A673 (cell line): Measurements from ENCODE around the gene AKAP6. TPM values are rescaled to one million over a fixed set of nuclear protein-coding genes. Genes with fewer than 3 reads are reported as not detected.

Source experiments
- BruUV-seq: library from RNA; stranded (reverse); fragments of 400-500 nt; replicated peaks from 2 replicates; lab custom pipeline; 2021; lab: Mats Ljungman, UMichigan
- CTCF ChIA-PET: fragments of 300-600 bp; sonication (Branson Sonifier 250); formaldehyde crosslinking; loops from one replicate; lab custom pipeline; 2022; ENCODE audit warnings: antibody characterized with exemption; lab: Charles Lee
- POLR2A ChIA-PET: fragments of 300-600 bp; sonication (Branson Sonifier 250); formaldehyde crosslinking; loops from one replicate; lab custom pipeline; 2022; ENCODE audit warnings: antibody characterized with exemption; ENCODE audit not compliant: low non-redundant PET; lab: Charles Lee
- DNase-seq: peaks from one replicate; pipeline ENCODE4 v3.0.0-alpha.2; 2015; ENCODE audit warnings: low spot score
- H3K27ac ChIP-seq: fragments of 200-600 bp; sonication (generic); 2 replicates; pipeline ENCODE4 v1.5.1; 2016; ENCODE audit warnings: mixed run types, low read depth, mild to moderate bottlenecking, mixed read lengths, antibody characterized with exemption, low read length; ENCODE audit not compliant: poor library complexity, severe bottlenecking
- H3K27me3 ChIP-seq: fragments of 200-600 bp; sonication (generic); replicated peaks from 2 replicates; pipeline ENCODE4 v1.6.1; 2017; ENCODE audit warnings: mixed run types, low read depth, mild to moderate bottlenecking, mixed read lengths, antibody characterized with exemption, low read length; ENCODE audit not compliant: insufficient read depth, poor library complexity
- H3K36me3 ChIP-seq: fragments of 200-600 bp; sonication (generic); 2 replicates; pipeline ENCODE4 v1.6.1; 2016; ENCODE audit warnings: mixed run types, mild to moderate bottlenecking, mixed read lengths, antibody characterized with exemption, low read length; ENCODE audit not compliant: insufficient read depth, poor library complexity, severe bottlenecking
- H3K4me1 ChIP-seq: fragments of 200-600 bp; sonication (generic); 2 replicates; pipeline ENCODE4 v1.6.1; 2017; ENCODE audit warnings: mixed run types, mild to moderate bottlenecking, mixed read lengths, antibody characterized with exemption, low read length; ENCODE audit not compliant: insufficient read depth, poor library complexity, severe bottlenecking
- H3K4me3 ChIP-seq: fragments of 200-600 bp; sonication (generic); 2 replicates; pipeline ENCODE4 v1.5.1; 2016; ENCODE audit warnings: low read depth, mixed run types, mild to moderate bottlenecking, mixed read lengths, low read length; ENCODE audit not compliant: poor library complexity, severe bottlenecking
- H3K9me3 ChIP-seq: fragments of 200-600 bp; sonication (generic); 2 replicates; pipeline ENCODE4 v1.6.1; 2016; ENCODE audit warnings: mixed run types, low read depth, mild to moderate bottlenecking, mixed read lengths, antibody characterized with exemption, low read length; ENCODE audit not compliant: poor library complexity, severe bottlenecking
- EZH2 ChIP-seq: fragments of 200-600 bp; sonication (generic); IDR thresholded peaks from 2 replicates; pipeline ENCODE4 v1.6.1; 2017; ENCODE audit warnings: borderline replicate concordance, low read depth, mild to moderate bottlenecking, mixed read lengths, antibody characterized with exemption, low read length; ENCODE audit not compliant: poor library complexity, severe bottlenecking
- intact Hi-C: fragments of 100-400 bp; cut with micrococcal nuclease; formaldehyde crosslinking; loops from one replicate; pipeline ENCODE4 v1.10.0; 2022; ENCODE audit not compliant: unreplicated experiment
- total RNA-seq: library from RNA; stranded (reverse); gene quantifications from 2 replicates; pipeline ENCODE4 v1.2.3, GENCODE V29; 2021
- TF ChIP-seq, protein P1 (sequence below): fragments of 300-800, 200-600 bp; sonication (generic); conservative IDR thresholded peaks from 2 replicates; pipeline ENCODE4 v1.5.1; 2017; ENCODE audit warnings: low read depth, mild to moderate bottlenecking, antibody characterized with exemption, low read length, moderate library complexity, mixed read lengths

Gene AKAP6
- total RNA-seq, 1 experiment from 2014 or later: 0.73 TPM

DNA sequence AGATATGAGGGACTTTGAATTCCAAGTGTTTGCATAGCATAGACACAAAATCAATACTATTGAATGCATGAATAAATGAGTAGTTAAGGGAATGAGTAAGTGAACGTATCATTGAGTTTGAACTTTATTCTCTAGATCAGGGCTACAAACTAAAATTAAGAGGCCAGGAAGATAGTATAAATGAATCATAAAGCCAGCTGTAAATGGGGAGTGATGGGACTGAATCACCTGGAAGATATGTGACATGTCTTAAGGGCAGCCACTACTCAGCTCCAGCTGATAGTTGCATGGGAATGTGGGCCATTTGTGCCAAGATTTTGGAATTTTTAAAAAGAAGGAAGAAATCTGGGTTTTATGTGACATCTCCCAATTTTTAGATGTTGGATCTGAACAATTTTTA, 229.9 kb downstream of the AKAP6 start:
- Histone ChIP-seq H3K36me3 (no peaks in the 10 kb centered on the region), H3K27me3 (no peaks in the 10 kb centered on the region), H3K9me3 (no peaks in the 10 kb centered on the region), H3K27ac (no peak overlapping the region), H3K4me3 (no peak overlapping the region), H3K4me1 (peaks cover 3% of the 10 kb centered on the region)
- no TSS peak for BruUV-seq
- no peak for DNase-seq
- TF ChIP-seq EZH2: no peak
- TF ChIP-seq, protein P1, sequence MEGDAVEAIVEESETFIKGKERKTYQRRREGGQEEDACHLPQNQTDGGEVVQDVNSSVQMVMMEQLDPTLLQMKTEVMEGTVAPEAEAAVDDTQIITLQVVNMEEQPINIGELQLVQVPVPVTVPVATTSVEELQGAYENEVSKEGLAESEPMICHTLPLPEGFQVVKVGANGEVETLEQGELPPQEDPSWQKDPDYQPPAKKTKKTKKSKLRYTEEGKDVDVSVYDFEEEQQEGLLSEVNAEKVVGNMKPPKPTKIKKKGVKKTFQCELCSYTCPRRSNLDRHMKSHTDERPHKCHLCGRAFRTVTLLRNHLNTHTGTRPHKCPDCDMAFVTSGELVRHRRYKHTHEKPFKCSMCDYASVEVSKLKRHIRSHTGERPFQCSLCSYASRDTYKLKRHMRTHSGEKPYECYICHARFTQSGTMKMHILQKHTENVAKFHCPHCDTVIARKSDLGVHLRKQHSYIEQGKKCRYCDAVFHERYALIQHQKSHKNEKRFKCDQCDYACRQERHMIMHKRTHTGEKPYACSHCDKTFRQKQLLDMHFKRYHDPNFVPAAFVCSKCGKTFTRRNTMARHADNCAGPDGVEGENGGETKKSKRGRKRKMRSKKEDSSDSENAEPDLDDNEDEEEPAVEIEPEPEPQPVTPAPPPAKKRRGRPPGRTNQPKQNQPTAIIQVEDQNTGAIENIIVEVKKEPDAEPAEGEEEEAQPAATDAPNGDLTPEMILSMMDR: no peak
- POLR2A ChIA-PET: no interaction called here
- intact Hi-C loops: no loop called here
- CTCF ChIA-PET: interaction anchor here (1.9 kb wide), 1 partner anchor 304 kb away, joined by 14 read pairs; no protein-coding TSS in a partner anchor

DNA sequence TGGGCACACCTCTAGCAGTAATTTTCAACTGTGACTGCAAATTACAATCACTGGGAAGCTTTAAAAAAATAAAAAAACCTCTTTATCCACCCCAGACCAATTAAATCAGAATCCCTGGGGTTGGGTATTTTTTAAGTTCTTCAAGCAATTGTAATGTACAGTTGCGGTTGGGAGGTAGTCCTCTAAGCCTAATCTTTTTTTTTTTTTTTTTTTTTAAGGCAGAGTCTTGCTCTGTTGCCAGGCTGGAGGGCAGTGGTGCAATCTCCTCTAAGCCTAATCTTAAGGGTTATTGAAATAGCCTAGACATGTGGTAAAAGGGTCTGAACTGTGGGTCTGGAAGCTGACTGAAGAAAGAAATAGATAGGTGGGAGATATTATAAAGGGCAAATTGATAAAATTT, 230.5 kb downstream of the AKAP6 start:
- Histone ChIP-seq H3K27ac (no peak overlapping the region), H3K4me3 (no peak overlapping the region), H3K36me3 (no peaks in the 10 kb centered on the region), H3K27me3 (no peaks in the 10 kb centered on the region), H3K4me1 (peaks cover 8% of the 10 kb centered on the region), H3K9me3 (no peaks in the 10 kb centered on the region)
- TF ChIP-seq, protein P1: no peak
- no peak for TF ChIP-seq EZH2
- ChIA-PET CTCF (interaction anchor here (0.6 to 1.9 kb wide), 5 partner anchors 46 to 1049 kb away, joined by 4 to 14 read pairs (median 5); no protein-coding TSS in a partner anchor), POLR2A (no interaction called here)
- no TSS peak for BruUV-seq
- intact Hi-C loops: no loop called here
- peak; percentile 10 for DNase-seq

DNA sequence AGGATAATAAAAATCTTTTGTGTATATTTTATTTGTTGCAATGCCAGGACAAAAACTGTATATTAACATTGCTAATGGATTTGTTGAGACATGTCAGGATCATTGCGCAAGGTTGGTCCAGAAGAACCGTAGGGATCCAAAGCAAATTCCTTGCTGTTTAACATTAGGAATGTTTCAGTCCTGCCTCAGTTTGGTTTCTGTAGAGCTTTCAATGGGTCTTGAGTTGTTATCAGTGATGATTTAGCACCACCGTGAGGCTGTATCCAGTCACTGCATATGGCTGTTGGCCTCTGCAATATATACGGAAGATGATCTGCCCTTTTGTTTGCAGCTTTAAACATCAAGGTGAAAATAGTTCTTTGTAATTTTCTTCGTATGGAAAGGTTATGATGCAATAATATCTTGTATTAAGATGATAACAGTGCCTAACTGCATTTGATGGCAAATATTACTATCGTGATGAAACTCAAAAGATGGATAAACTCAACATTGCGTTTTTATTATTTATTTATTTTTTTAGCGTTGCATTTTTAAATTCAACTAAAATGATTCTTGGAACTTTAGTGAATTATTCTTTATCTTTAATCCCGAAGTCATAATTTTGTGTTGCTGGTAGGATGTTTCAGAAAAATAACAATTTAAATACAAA, 231.2 kb downstream of the AKAP6 start:
- Histone ChIP-seq H3K27ac (no peak overlapping the region), H3K4me3 (no peak overlapping the region), H3K36me3 (no peaks in the 10 kb centered on the region), H3K9me3 (no peaks in the 10 kb centered on the region), H3K27me3 (no peaks in the 10 kb centered on the region), H3K4me1 (peaks cover 16% of the 10 kb centered on the region)
- intact Hi-C loops: loop anchor here (5.0 kb wide), 3 partner anchors 488 to 1903 kb away; no protein-coding TSS in a partner anchor
- ChIA-PET CTCF (interaction anchor here (0.6 to 1.9 kb wide), 5 partner anchors 47 to 1050 kb away, joined by 4 to 14 read pairs (median 5); no protein-coding TSS in a partner anchor), POLR2A (no interaction called here)
- peak; percentile 79 for DNase-seq
- no TSS peak for BruUV-seq
- no peak for TF ChIP-seq EZH2
- TF ChIP-seq, protein P1: peak; percentile 95
